ENCODE data around the gene MIGA2. TPM values are rescaled to one million over a fixed set of nuclear protein-coding genes. Genes with fewer than 3 reads are reported as not detected.

Gene MIGA2
- total and polyA plus RNA-seq, 2 donors: 14.4 to 43.0 TPM

DNA sequence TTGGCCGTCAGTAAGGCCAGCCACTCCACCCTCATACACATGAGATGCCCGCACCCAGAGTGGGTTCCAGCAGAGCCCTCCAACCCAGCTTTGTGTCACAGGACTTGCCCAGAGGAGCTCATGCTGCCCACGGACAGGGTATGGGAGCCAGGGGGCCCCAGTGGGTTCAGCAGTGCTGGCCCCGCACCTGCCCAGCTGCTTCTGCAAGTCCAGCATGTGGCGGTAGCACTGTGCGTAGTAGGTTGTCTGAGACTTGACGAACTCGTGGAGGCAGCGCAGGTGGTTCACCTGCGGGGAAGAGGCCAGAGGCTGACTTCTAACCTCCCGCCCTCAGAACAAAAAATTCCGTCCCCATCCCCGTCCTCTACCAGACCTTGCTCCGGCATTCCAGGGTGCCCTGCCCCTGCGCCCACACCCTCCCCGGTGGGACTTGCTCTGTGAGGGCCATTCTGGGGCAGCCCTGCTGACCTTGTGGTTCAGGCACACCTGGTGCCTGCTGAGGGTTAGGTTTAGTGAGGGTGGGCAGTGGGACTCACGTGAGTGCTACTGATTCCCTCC lies 26.8 kb upstream of the MIGA2 start:
- no peaks in the 10 kb centered on the region for H3K27me3 ChIP-seq (ENCODE audit: control insufficient read depth in 2 of 2, insufficient read depth in 1 of 2, low read length in 1 of 2)
- H3K4me1 ChIP-seq (ENCODE audit: control insufficient read depth in 2 of 2, insufficient read depth in 2 of 2, low read length in 2 of 2): no peaks in the 10 kb centered on the region
- H3K27ac ChIP-seq (ENCODE audit: low read depth in 1 of 2, low read length in 1 of 2): no peak overlapping the region
- no peak for DNase-seq (ENCODE audit: low read depth in 6 of 9, low spot score in 9 of 9)
- 98% methylated on average over 17 of the region's 17 CpGs for WGBS
- H3K36me3 ChIP-seq (ENCODE audit: control insufficient read depth in 2 of 2, insufficient read depth in 2 of 2, low read length in 1 of 2): peaks cover 89 to 96% of the 10 kb centered on the region in 2 donors
- no peak overlapping the region for H3K4me3 ChIP-seq (ENCODE audit: low read length in 2 of 2)
- no peaks in the 10 kb centered on the region for H3K9me3 ChIP-seq (ENCODE audit: control insufficient read depth in 2 of 2, insufficient read depth in 1 of 2, low read length in 1 of 2)

DNA sequence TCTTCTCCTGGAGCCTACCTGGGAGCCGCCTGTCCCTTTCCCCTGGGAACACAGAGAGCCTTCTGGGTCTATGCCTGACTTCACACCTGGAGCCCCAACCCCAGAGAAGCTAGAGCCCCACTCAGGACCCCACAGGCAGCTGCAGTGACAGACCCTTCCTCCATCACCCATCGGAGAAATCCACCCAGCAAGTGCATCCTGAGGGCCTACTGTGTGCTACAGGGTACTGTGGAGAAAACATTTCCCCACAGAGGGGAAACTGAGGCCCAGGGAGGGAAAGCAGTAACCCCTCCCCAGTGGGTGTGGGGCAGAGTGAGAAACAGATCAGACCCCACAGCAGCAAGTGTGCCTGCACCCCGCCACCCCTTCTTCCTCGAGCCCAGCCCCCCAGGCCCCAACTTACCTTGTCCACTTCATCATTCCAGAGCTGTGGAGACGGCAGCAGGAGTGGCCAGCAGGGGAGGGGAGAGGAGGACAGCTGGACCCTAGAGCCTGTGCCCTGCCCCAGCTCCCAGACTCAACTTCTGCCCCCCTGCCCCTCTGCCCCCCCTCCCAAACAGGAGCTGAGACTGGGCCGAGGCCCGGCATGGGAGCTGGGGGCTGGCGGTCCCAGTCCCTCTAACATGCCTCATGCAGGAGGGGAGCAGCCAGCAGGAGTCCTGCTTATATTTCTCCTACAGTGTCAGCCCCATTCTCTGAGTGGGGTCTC lies 26.0 kb upstream of the MIGA2 start:
- WGBS: 97% methylated on average over 8 of the region's 8 CpGs
- H3K4me3 ChIP-seq (ENCODE audit: low read length in 2 of 2): no peak overlapping the region
- H3K36me3 ChIP-seq (ENCODE audit: control insufficient read depth in 2 of 2, insufficient read depth in 2 of 2, low read length in 1 of 2): peaks cover 88 to 90% of the 10 kb centered on the region in 2 donors
- no peak for DNase-seq (ENCODE audit: low read depth in 6 of 9, low spot score in 9 of 9)
- H3K9me3 ChIP-seq (ENCODE audit: control insufficient read depth in 2 of 2, insufficient read depth in 1 of 2, low read length in 1 of 2): no peaks in the 10 kb centered on the region
- H3K27ac ChIP-seq (ENCODE audit: low read depth in 1 of 2, low read length in 1 of 2): no peak overlapping the region
- no peaks in the 10 kb centered on the region for H3K4me1 ChIP-seq (ENCODE audit: control insufficient read depth in 2 of 2, insufficient read depth in 2 of 2, low read length in 2 of 2)
- H3K27me3 ChIP-seq (ENCODE audit: control insufficient read depth in 2 of 2, insufficient read depth in 1 of 2, low read length in 1 of 2): no peaks in the 10 kb centered on the region

DNA sequence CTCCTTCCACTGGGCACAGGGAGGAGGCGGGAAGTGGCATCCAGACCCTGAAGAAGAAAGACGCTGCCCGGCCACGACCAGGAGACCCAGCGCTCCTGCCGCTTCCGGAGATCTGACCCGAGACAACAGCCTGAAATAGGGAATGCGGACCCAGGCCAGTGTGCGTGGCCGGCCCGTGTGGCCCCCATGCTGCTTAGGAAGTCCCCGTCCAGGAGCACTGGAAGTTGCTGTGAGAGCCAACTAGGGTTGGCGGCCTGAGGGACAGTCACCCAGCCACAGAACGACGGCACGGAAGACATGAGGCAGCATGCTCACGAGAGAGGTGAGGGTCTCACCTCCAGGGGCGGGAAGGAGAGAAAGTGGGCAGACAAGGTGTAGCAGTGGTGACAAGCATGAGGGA lies 25.3 kb upstream of the MIGA2 start:
- H3K27me3 ChIP-seq (ENCODE audit: control insufficient read depth in 2 of 2, insufficient read depth in 1 of 2, low read length in 1 of 2): no peaks in the 10 kb centered on the region
- no peaks in the 10 kb centered on the region for H3K9me3 ChIP-seq (ENCODE audit: control insufficient read depth in 2 of 2, insufficient read depth in 1 of 2, low read length in 1 of 2)
- H3K27ac ChIP-seq (ENCODE audit: low read depth in 1 of 2, low read length in 1 of 2): no peak overlapping the region
- H3K4me1 ChIP-seq (ENCODE audit: control insufficient read depth in 2 of 2, insufficient read depth in 2 of 2, low read length in 2 of 2): no peaks in the 10 kb centered on the region
- no peak for DNase-seq (ENCODE audit: low read depth in 6 of 9, low spot score in 9 of 9)
- no peak overlapping the region for H3K4me3 ChIP-seq (ENCODE audit: low read length in 2 of 2)
- peaks cover 83 to 86% of the 10 kb centered on the region in 2 donors for H3K36me3 ChIP-seq (ENCODE audit: control insufficient read depth in 2 of 2, insufficient read depth in 2 of 2, low read length in 1 of 2)
- WGBS: 98% methylated on average over 19 of the region's 19 CpGs

DNA sequence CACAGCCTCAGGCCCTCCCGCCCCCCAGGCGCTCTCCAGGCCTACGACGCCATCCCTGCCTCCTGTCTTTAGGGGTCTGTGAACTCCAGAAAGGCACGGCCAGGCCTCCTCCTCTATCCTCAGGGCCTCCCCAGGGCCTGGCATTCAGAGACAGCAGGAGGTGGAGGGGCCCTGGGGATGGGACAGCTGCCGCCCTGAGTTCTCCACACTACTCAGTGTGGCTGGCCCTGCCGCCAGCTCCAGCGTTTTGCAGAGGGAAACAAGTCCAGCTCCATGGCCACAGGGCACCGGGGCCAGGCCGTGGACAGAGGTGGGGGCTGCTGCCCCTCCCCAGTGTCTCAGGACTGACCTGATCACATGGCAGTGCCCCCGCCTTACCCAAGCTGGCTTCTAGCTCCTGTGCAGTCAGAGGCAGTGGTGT lies 24.7 kb upstream of the MIGA2 start:
- DNase-seq (ENCODE audit: low read depth in 6 of 9, low spot score in 9 of 9): no peak
- Histone ChIP-seq H3K9me3 (ENCODE audit: control insufficient read depth in 2 of 2, insufficient read depth in 1 of 2, low read length in 1 of 2) (no peaks in the 10 kb centered on the region), H3K4me3 (ENCODE audit: low read length in 2 of 2) (no peak overlapping the region), H3K36me3 (ENCODE audit: control insufficient read depth in 2 of 2, insufficient read depth in 2 of 2, low read length in 1 of 2) (peaks cover 77 to 81% of the 10 kb centered on the region in 2 donors), H3K27ac (ENCODE audit: low read depth in 1 of 2, low read length in 1 of 2) (no peak overlapping the region), H3K27me3 (ENCODE audit: control insufficient read depth in 2 of 2, insufficient read depth in 1 of 2, low read length in 1 of 2) (no peaks in the 10 kb centered on the region), H3K4me1 (ENCODE audit: control insufficient read depth in 2 of 2, insufficient read depth in 2 of 2, low read length in 2 of 2) (no peaks in the 10 kb centered on the region)
- WGBS: 96% methylated on average over 11 of the region's 11 CpGs

DNA sequence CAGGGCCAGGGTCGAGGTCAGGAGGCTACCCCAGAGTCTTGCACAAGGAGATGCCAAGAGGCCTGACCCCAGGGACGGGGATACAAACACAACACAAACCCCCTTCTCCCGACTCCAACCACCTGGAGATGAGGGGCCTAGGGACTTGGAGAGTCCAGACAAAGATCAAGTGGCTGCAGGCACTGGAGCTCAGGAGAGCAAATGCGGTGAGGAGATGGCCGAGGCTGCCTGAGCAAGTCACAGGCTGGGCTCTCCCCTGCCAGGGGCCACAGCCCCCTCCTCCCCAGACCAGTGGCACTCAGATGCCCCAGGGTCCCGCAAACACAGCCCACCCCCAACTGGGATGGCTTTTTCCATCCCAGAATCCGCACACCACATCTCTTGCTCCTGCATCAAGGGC lies 24.1 kb upstream of the MIGA2 start:
- Histone ChIP-seq H3K9me3 (ENCODE audit: control insufficient read depth in 2 of 2, insufficient read depth in 1 of 2, low read length in 1 of 2) (no peaks in the 10 kb centered on the region), H3K4me3 (ENCODE audit: low read length in 2 of 2) (no peak overlapping the region), H3K36me3 (ENCODE audit: control insufficient read depth in 2 of 2, insufficient read depth in 2 of 2, low read length in 1 of 2) (peaks cover 71 to 77% of the 10 kb centered on the region in 2 donors), H3K4me1 (ENCODE audit: control insufficient read depth in 2 of 2, insufficient read depth in 2 of 2, low read length in 2 of 2) (no peaks in the 10 kb centered on the region), H3K27ac (ENCODE audit: low read depth in 1 of 2, low read length in 1 of 2) (no peak overlapping the region), H3K27me3 (ENCODE audit: control insufficient read depth in 2 of 2, insufficient read depth in 1 of 2, low read length in 1 of 2) (no peaks in the 10 kb centered on the region)
- no peak for DNase-seq (ENCODE audit: low read depth in 6 of 9, low spot score in 9 of 9)
- WGBS: 99% methylated on average over 7 of the region's 7 CpGs

DNA sequence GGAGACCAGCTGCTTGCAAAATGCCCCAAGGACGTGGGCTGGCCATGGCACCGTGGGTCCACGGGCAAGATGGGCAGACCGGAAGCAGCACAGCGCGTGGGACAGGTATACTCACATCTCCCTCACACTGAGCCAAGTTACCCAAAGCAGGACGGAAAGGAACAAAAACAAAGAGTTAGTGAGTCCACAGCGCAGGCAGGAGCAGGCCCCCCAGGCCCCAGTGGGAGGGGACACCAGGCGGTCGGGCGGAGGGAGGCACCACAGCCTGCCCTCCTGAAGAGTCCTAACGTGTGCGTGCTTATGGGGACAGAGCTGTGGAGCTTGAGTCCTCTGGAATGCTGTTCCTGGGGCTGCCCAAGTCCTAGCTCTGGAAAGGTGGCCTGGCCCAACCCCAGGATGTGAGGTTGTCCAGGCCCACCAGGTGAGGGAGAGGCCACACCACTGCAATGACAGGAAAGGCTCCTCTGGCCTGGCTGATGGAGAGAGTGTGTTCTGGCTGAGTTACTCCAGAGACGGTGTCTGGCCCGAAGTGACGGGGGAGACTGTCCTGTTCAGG lies 23.5 kb upstream of the MIGA2 start:
- no peak for DNase-seq (ENCODE audit: low read depth in 6 of 9, low spot score in 9 of 9)
- 96% methylated on average over 16 of the region's 16 CpGs for WGBS
- Histone ChIP-seq H3K27ac (ENCODE audit: low read depth in 1 of 2, low read length in 1 of 2) (no peak overlapping the region), H3K4me3 (ENCODE audit: low read length in 2 of 2) (no peak overlapping the region), H3K27me3 (ENCODE audit: control insufficient read depth in 2 of 2, insufficient read depth in 1 of 2, low read length in 1 of 2) (no peaks in the 10 kb centered on the region), H3K36me3 (ENCODE audit: control insufficient read depth in 2 of 2, insufficient read depth in 2 of 2, low read length in 1 of 2) (peaks cover 67 to 70% of the 10 kb centered on the region in 2 donors), H3K4me1 (ENCODE audit: control insufficient read depth in 2 of 2, insufficient read depth in 2 of 2, low read length in 2 of 2) (no peaks in the 10 kb centered on the region), H3K9me3 (ENCODE audit: control insufficient read depth in 2 of 2, insufficient read depth in 1 of 2, low read length in 1 of 2) (no peaks in the 10 kb centered on the region)

DNA sequence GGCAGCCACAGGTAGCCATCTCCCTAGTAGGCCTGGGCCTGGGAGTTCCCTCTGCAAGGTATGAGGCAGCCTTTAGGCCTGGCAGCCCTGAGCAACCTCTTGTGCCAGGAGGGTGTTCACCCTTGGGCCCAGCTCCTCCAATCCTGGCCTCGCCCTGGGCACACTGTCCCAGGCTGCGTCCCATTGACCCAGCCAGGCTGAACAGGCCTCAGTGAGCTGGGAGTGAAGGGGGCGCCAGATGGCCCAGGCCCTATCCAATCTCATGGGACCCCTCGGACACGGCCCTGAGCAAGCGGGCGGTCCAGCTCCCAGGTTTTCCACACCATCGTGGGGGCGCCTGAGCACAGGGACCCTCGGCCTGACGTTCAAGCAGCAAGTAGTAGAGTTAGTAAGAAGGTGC lies 22.8 kb upstream of the MIGA2 start:
- H3K9me3 ChIP-seq (ENCODE audit: control insufficient read depth in 2 of 2, insufficient read depth in 1 of 2, low read length in 1 of 2): no peaks in the 10 kb centered on the region
- no peaks in the 10 kb centered on the region for H3K4me1 ChIP-seq (ENCODE audit: control insufficient read depth in 2 of 2, insufficient read depth in 2 of 2, low read length in 2 of 2)
- peaks cover 62 to 63% of the 10 kb centered on the region in 2 donors for H3K36me3 ChIP-seq (ENCODE audit: control insufficient read depth in 2 of 2, insufficient read depth in 2 of 2, low read length in 1 of 2)
- DNase-seq (ENCODE audit: low read depth in 6 of 9, low spot score in 9 of 9): no peak
- WGBS: 99% methylated on average over 11 of the region's 11 CpGs
- no peaks in the 10 kb centered on the region for H3K27me3 ChIP-seq (ENCODE audit: control insufficient read depth in 2 of 2, insufficient read depth in 1 of 2, low read length in 1 of 2)
- no peak overlapping the region for H3K4me3 ChIP-seq (ENCODE audit: low read length in 2 of 2)
- H3K27ac ChIP-seq (ENCODE audit: low read depth in 1 of 2, low read length in 1 of 2): no peak overlapping the region

DNA sequence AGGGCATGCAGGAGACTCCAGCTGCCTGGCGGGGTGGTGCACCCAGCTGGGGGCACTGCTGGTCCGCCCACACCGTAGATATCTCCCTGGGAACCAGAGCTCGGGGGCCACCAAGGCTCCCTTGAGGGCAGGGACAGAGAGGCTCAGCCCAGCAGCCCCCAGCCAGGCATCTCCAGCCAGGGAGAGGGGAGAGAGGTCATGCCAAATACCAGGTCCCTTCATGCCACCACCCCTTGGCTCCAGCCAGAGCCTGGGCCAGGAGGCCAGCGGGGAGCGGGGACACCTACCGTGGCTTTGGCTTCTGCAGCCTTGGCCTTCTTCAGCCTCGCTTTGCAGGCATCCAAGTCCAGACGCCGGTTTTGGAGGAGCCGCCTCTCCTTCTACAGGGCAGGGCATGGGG lies 22.3 kb upstream of the MIGA2 start:
- H3K27me3 ChIP-seq (ENCODE audit: control insufficient read depth in 2 of 2, insufficient read depth in 1 of 2, low read length in 1 of 2): no peaks in the 10 kb centered on the region
- H3K27ac ChIP-seq (ENCODE audit: low read depth in 1 of 2, low read length in 1 of 2): no peak overlapping the region
- no peaks in the 10 kb centered on the region for H3K4me1 ChIP-seq (ENCODE audit: control insufficient read depth in 2 of 2, insufficient read depth in 2 of 2, low read length in 2 of 2)
- no peak overlapping the region for H3K4me3 ChIP-seq (ENCODE audit: low read length in 2 of 2)
- DNase-seq (ENCODE audit: low read depth in 6 of 9, low spot score in 9 of 9): no peak
- peaks cover 61 to 62% of the 10 kb centered on the region in 2 donors for H3K36me3 ChIP-seq (ENCODE audit: control insufficient read depth in 2 of 2, insufficient read depth in 2 of 2, low read length in 1 of 2)
- H3K9me3 ChIP-seq (ENCODE audit: control insufficient read depth in 2 of 2, insufficient read depth in 1 of 2, low read length in 1 of 2): peaks cover 0 to 3% of the 10 kb centered on the region in 2 donors
- WGBS: 98% methylated on average over 11 of the region's 11 CpGs

DNA sequence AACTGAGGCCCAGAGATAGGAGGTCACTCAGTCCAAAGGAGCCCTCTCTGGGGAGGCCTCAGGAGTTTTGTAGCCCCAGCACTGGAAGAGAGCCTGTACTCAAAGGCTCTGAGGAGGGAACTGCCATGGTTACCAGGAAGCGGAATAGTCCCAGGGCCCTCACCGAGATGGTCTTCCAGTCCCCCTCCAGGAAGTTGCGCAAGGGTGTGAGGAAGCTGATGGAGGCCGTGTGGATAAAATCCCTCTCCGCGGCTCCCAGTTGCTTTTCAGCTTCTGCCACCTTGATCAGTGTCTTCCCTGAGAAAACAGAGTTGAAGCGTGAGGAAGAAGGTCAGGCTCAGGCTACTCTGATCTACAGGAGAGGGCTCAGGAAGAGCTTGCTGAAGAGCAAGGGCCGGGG lies 21.8 kb upstream of the MIGA2 start:
- Histone ChIP-seq H3K27ac (ENCODE audit: low read depth in 1 of 2, low read length in 1 of 2) (no peak overlapping the region), H3K36me3 (ENCODE audit: control insufficient read depth in 2 of 2, insufficient read depth in 2 of 2, low read length in 1 of 2) (peaks cover 60 to 64% of the 10 kb centered on the region in 2 donors), H3K27me3 (ENCODE audit: control insufficient read depth in 2 of 2, insufficient read depth in 1 of 2, low read length in 1 of 2) (no peaks in the 10 kb centered on the region), H3K4me1 (ENCODE audit: control insufficient read depth in 2 of 2, insufficient read depth in 2 of 2, low read length in 2 of 2) (no peaks in the 10 kb centered on the region), H3K4me3 (ENCODE audit: low read length in 2 of 2) (no peak overlapping the region), H3K9me3 (ENCODE audit: control insufficient read depth in 2 of 2, insufficient read depth in 1 of 2, low read length in 1 of 2) (peaks cover 0 to 4% of the 10 kb centered on the region in 2 donors)
- WGBS: 96% methylated on average over 8 of the region's 8 CpGs
- no peak for DNase-seq (ENCODE audit: low read depth in 6 of 9, low spot score in 9 of 9)

Data from thymus (tissue), 11 donors.